ENCODE measurements around the gene CCT2.

GRCh38 chr12:69647178-69647577, 61.9 kb downstream of the CCT2 start:
- TF ChIP-seq EZH2 (IDR thresholded peaks at IDR 0.05; ENCODE audit: low read depth, low read length, severe bottlenecking): no peak
- no peak for TF ChIP-seq EP300 (IDR thresholded peaks at IDR 0.05; ENCODE audit: borderline replicate concordance in 1 of 2, low read depth in 2 of 2, low read length in 2 of 2)
- no peak for TF ChIP-seq YY1 (IDR thresholded peaks at IDR 0.05; ENCODE audit: low read depth, low read length)
